Esophagus squamous epithelium (tissue), 5 donors: ENCODE data around the gene ZNF648. TPM values are rescaled to one million over a fixed set of nuclear protein-coding genes. Genes with fewer than 3 reads are reported as not detected.
"Not testable (repeated sequence)": the region's sequence is repeated elsewhere in the genome, so short reads cannot be mapped to it uniquely, and the experiment has no call there.

Experiments
- DNase-seq: peaks from one replicate; lab custom pipeline; 2025; lab: John Stamatoyannopoulos, UW
- H3K27ac ChIP-seq, 4 donors: fragments of 200-600 bp; sonication (generic); one replicate each; pipeline ENCODE4 v1.5.1; 2016 to 2019; ENCODE audit warnings: mild to moderate bottlenecking in 1 of 4
- H3K27me3 ChIP-seq, 4 donors: fragments of 200-600 bp; sonication (generic); 1 replicate in 3 of 4; 2 replicates in 1 of 4; pipeline versions ENCODE4 v1.5.1 to v1.6.0; 2017 to 2021; ENCODE audit warnings: antibody characterized with exemption in 1 of 4
- H3K36me3 ChIP-seq, 3 donors: fragments of 200-600 bp; sonication (generic); one replicate each; pipeline ENCODE4 v1.5.1; 2016 to 2019
- H3K4me1 ChIP-seq, 3 donors: fragments of 200-600 bp; sonication (generic); one replicate each; pipeline ENCODE4 v1.5.1; 2017 to 2019
- H3K4me3 ChIP-seq, 4 donors: fragments of 200-600 bp; sonication (generic); 1 replicate in 3 of 4; 2 replicates in 1 of 4; pipeline ENCODE4 v1.5.1; 2016 to 2019; ENCODE audit warnings: mild to moderate bottlenecking in 2 of 4, moderate library complexity in 1 of 4
- H3K9me3 ChIP-seq, 3 donors: fragments of 200-600 bp; sonication (generic); one replicate each; pipeline ENCODE4 v1.5.1; 2016 to 2019
- CTCF ChIP-seq, 6 experiments: fragments of 450-650 bp in 4 of 6; fragments of 200-600 bp in 2 of 6; sonication (generic) in 2 of 6; IDR thresholded peaks; one replicate each; pipeline ENCODE4 v1.5.1; 2016 to 2019; ENCODE audit warnings: antibody characterized with exemption in 6 of 6, mild to moderate bottlenecking in 4 of 6, moderate library complexity in 4 of 6
- POLR2A ChIP-seq, 4 donors: fragments of 450-650 bp; IDR thresholded peaks; one replicate each; pipeline ENCODE4 v1.6.1; 2017; ENCODE audit warnings: antibody characterized with exemption in 4 of 4, mild to moderate bottlenecking in 4 of 4, moderate library complexity in 3 of 4
- WGBS, 2 donors: methylation state at CpG; one replicate each; pipeline ENCODE4 v1.1.5; 2018; 5-methylcytosine and 5-hydroxymethylcytosine counted together
- intact Hi-C: fragments of 100-400 bp; cut with DNase I; formaldehyde crosslinking; loops from one replicate; pipeline ENCODE4 v1.15.0; 2022
- total RNA-seq, 4 donors: library from RNA; depleted of rRNA; stranded (reverse); fragments of >200 nt; gene quantifications; one replicate each; pipeline ENCODE4 v1.1.0, GENCODE V29; 2016
- donor health status: DM: yes; HTN: yes; CAD: no.

Gene ZNF648
- total RNA-seq, 4 donors from 2014 or later = under 0.01 TPM; not detected in 3

GRCh38 chr1:182015360-182015759 lies 46.2 kb downstream of the ZNF648 start:
- H3K4me3 ChIP-seq = no peak overlapping the region
- H3K27ac ChIP-seq = no peak overlapping the region
- no peaks in the 10 kb centered on the region for H3K36me3 ChIP-seq
- no peak for TF ChIP-seq POLR2A (IDR thresholded peaks at IDR 0.05)
- no peak for TF ChIP-seq CTCF (IDR thresholded peaks at IDR 0.05)
- H3K27me3 ChIP-seq = no peaks in the 10 kb centered on the region
- intact Hi-C loops = no loop called here
- no peaks in the 10 kb centered on the region for H3K9me3 ChIP-seq
- 71 to 74% methylated on average over 2 of the region's 2 CpGs for WGBS, 2 donors
- no peak for DNase-seq
- H3K4me1 ChIP-seq = no peaks in the 10 kb centered on the region

GRCh38 chr1:182010800-182011370 lies 50.6 kb downstream of the ZNF648 start:
- H3K4me1 ChIP-seq, H3K4me3 ChIP-seq, H3K9me3 ChIP-seq, H3K36me3 ChIP-seq, H3K27me3 ChIP-seq, H3K27ac ChIP-seq, intact Hi-C loops, DNase-seq: not testable (repeated sequence)
- WGBS, 2 donors = no CpG with 5 or more reads among the region's 37 CpGs

GRCh38 chr1:182005398-182005797 lies 56.1 kb downstream of the ZNF648 start:
- H3K36me3 ChIP-seq, H3K27ac ChIP-seq, intact Hi-C loops, H3K9me3 ChIP-seq, DNase-seq, H3K4me3 ChIP-seq, H3K27me3 ChIP-seq: not testable (repeated sequence)
- 81 to 82% methylated on average over 3 of the region's 3 CpGs for WGBS, 2 donors
- peaks cover 0 to 14% (median 4%) of the 10 kb centered on the region in 3 donors for H3K4me1 ChIP-seq

- Histone ChIP-seq H3K4me1 (peaks cover 0 to 14% (median 4%) of the 10 kb centered on the region in 3 donors), H3K27ac (no peak overlapping the region), H3K9me3 (no peaks in the 10 kb centered on the region), H3K27me3 (peaks cover 0 to 4% (median 0%) of the 10 kb centered on the region in 4 donors), H3K36me3 (no peaks in the 10 kb centered on the region), H3K4me3 (no peak overlapping the region)
- 80 to 94% methylated on average over 2 of the region's 3 CpGs for WGBS, 2 donors
- intact Hi-C loops = no loop called here
- no peak for TF ChIP-seq POLR2A (IDR thresholded peaks at IDR 0.05)
- TF ChIP-seq CTCF (IDR thresholded peaks at IDR 0.05) = no peak
- no peak for DNase-seq
These were observed 56.9 kb downstream of the ZNF648 start for GRCh38 chr1:182004601-182005000.
